Measurements from ENCODE around the gene GRK1. TPM values are rescaled to one million over a fixed set of nuclear protein-coding genes. Genes with fewer than 3 reads are reported as not detected.
"Not testable (repeated sequence)": the region's sequence is repeated elsewhere in the genome, so short reads cannot be mapped to it uniquely, and the experiment has no call there.

The GRK1 gene
- total RNA-seq, 1 experiment from 2014 or later: not detected

DNA sequence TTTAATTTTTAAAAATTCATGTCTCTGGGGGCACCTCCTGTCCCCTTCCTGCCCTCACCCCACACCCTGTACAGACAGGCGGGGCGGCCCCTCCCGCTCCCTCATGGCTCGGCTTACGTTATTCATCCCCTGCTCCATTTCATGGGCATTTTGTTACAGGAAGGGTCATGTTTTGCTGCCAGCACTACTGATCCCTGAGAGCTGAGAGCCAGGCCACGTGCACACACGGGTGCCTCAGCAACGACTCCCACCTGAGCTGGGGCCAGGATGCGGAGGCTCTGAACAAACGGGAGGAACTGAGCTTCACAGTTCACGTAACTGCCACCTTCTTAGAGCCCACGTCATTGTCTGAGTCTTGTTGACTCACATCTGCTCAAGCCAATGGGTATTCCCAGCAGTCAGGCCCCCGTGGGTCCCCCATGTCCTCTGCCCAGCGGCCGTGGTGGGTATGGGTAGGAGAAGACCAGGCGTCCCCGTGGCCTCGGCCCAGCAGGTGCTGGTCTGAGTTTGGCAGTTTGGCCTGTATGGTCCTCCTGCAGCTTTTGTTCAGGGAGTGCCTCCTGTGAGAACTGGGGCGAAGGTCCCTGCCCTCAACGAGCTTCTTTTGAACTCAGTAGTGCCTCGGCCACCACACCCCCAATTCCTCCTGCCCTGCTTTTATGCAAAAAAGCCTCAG is 75.6 kb downstream of the GRK1 start:
- peak; percentile 2 for DNase-seq (ENCODE audit: low read depth)

GRCh38 chr13:113743366-113744195 is 76.6 kb downstream of the GRK1 start:
- no peak for DNase-seq (ENCODE audit: low read depth)

DNA sequence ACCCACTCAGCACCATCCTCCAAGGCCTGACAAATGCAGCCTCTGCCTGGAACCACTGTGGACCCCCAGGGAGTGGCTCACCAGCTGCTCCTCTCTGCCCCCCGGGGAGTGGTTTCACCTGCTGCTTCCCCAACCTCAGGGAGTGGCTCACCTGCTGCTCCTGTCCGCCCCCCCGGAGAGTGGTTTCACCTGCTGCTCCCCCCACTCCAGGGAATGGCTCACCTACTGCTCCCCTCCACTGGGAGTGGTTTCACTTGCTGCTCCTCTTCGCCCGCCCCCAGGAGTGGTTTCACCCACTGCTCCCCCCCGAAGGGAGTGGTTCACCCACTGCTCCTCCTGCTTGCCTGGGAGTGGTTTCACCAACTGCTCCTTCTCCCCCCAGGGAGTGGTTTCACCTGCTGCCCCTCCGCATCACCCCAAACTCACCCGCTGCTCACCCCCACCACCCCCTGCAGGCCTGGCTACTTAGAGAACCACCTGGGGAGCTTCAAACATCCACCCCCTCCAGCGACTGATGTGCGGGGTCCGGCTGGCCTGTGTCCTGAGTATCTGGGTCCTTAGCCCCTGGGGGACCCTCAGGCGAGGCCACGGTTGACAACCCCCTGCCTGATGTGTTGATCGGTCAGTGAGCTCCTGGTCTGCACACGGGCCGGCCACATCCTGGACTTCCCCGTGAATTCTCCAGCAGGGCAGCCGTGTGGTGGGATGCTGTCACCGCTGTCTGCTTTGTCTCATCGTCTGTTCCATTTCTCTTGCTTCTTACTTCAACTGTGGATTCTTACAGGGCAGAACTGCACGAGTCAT is 77.4 kb downstream of the GRK1 start:
- no peak for DNase-seq (ENCODE audit: low read depth)

DNA sequence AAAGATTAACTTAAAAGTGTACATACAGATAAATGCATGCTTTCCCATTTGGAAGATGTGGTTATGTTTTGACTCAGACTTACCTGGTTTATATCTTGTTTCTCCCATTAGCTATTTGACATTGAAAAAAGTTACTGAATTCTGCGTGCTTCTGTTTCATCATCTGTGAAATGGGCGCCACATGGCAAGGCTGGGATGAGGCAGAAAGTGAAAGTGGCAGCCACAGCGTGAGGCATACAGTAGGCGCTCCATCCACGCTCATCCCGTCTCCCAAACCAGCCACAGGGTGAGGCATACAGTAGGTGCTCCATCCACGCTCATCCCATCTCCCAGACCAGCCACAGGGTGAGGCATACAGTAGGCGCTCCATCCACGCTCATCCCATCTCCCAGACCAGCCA is 78.0 kb downstream of the GRK1 start:
- DNase-seq (ENCODE audit: low read depth): no peak

GRCh38 chr13:113745500-113746142 is 78.6 kb downstream of the GRK1 start:
- not testable (repeated sequence) for DNase-seq (ENCODE audit: low read depth)

- peak; percentile 5 for DNase-seq (ENCODE audit: low read depth)
Measured at GRCh38 chr13:113746143-113746525, 79.1 kb downstream of the GRK1 start.

GRCh38 chr13:113746671-113747070 is 79.7 kb downstream of the GRK1 start:
- DNase-seq (ENCODE audit: low read depth): no peak

GRCh38 chr13:113747291-113747833 is 80.3 kb downstream of the GRK1 start:
- DNase-seq (ENCODE audit: low read depth): no peak

GRCh38 chr13:113748101-113748861 is 81.3 kb downstream of the GRK1 start:
- no peak for DNase-seq (ENCODE audit: low read depth)

DNA sequence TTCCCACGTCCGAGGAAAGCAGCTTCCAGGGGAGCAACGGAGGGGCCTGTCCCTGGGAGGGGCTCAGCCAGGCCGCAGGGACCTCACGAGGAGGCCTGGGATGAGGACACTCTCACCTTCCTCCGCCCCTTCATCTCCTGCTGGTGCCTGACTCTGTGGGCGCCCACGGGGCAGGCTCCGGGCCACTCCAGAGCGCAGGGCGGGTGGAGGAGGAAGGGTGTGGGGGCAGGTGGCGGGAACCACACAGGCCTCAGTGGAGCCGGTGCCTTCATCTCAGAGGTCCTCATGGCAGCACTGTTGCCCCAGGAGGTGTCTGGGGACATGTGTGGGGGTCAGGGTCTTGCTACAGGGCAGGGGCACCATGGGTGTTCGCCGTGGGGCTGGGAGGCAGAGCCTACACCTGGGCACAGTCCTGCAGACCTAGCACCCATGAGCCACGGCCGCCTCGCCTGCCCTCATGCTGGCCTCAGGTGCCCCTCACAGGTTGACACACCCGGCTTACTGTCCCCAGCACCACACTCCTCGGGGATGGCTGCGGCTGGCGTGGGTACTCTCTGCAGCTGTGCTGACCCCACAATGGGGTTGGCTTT is 81.9 kb downstream of the GRK1 start:
- no peak for DNase-seq (ENCODE audit: low read depth)

- no peak for DNase-seq (ENCODE audit: low read depth)
Measured at GRCh38 chr13:113749507-113749906, 82.5 kb downstream of the GRK1 start.

GRCh38 chr13:113749967-113750366 is 82.9 kb downstream of the GRK1 start:
- DNase-seq (ENCODE audit: low read depth): no peak

GRCh38 chr13:113750554-113751399 is 83.8 kb downstream of the GRK1 start:
- no peak for DNase-seq (ENCODE audit: low read depth)

DNA sequence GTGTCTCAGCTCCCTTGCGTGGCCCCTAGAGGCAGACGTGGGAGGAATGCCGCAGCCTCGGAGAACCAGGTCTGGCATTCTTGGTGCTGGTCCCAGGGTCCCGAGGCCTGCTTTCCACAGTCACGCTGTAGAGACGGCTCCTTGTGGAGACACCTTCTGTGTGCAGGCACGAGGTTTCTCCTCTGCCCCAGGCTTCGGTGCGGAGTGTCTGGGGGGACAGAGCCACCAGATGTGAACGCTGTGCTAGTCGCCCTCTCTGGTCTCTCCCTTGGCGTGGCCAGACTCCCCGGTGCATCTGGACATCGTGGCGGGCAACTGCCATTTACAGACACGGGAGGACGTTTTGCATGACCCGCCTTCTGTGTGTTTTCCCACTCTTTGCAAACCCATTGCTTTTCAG is 84.5 kb downstream of the GRK1 start:
- DNase-seq (ENCODE audit: low read depth): no peak

DNA sequence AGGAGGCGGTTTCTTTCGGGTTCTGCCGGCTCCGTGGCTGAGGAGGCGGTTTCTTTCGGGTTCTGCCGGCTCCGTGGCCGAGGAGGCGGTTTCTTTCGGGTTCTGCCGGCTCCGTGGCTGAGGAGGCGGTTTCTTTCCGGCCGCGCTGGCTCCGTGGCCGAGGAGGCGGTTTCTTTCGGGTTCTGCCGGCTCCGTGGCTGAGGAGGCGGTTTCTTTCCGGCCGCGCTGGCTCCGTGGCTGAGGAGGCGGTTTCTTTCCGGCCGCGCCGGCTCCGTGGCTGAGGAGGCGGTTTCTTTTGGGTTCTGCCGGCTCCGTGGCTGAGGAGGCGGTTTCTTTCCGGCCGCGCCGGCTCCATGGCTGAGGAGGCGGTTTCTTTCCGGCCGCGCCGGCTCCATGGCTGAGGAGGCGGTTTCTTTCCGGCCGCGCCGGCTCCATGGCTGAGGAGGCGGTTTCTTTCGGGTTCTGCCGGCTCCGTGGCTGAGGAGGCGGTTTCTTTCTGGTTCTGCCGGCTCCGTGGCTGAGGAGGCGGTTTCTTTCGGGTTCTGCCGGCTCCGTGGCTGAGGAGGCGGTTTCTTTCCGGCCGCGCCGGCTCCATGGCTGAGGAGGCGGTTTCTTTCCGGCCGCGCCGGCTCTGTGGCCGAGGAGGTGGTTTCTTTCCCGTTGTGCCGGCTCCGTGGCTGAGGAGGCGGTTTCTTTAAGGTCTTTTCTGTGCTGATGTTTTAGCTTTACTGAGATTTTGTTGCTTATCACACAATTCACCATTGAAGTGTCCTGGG is 85.4 kb downstream of the GRK1 start:
- DNase-seq (ENCODE audit: low read depth): not testable (repeated sequence)

GRCh38 chr13:113753171-113753570 is 86.2 kb downstream of the GRK1 start:
- DNase-seq (ENCODE audit: low read depth): no peak

DNA sequence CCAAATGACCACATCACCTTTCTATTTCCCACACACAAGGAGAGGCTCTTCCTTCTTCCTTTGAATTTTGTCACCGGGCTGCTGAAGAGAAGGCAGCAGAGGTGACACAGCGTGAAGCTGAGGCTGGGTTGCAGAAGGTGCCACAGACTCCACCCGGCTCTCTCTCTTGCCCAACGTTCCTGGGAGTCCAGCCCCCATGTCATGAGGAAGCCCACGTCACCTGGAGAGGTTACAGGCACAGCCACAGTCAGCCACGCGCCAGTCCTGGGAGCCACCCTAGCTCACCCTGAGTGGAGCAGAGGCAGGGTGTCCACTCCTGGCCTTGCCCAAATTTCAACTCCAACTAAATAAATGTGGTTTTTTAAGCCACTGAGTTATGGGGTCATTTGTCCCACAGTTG is 87.2 kb downstream of the GRK1 start:
- DNase-seq (ENCODE audit: low read depth): no peak

- no peak for DNase-seq (ENCODE audit: low read depth)
Measured at GRCh38 chr13:113754691-113755090, 87.7 kb downstream of the GRK1 start.
